ENCODE measurements around the gene MCCD1. TPM values are rescaled to one million over a fixed set of nuclear protein-coding genes. Genes with fewer than 3 reads are reported as not detected.

The MCCD1 gene
- total RNA-seq, 6 experiments from 2014 or later: not detected

DNA sequence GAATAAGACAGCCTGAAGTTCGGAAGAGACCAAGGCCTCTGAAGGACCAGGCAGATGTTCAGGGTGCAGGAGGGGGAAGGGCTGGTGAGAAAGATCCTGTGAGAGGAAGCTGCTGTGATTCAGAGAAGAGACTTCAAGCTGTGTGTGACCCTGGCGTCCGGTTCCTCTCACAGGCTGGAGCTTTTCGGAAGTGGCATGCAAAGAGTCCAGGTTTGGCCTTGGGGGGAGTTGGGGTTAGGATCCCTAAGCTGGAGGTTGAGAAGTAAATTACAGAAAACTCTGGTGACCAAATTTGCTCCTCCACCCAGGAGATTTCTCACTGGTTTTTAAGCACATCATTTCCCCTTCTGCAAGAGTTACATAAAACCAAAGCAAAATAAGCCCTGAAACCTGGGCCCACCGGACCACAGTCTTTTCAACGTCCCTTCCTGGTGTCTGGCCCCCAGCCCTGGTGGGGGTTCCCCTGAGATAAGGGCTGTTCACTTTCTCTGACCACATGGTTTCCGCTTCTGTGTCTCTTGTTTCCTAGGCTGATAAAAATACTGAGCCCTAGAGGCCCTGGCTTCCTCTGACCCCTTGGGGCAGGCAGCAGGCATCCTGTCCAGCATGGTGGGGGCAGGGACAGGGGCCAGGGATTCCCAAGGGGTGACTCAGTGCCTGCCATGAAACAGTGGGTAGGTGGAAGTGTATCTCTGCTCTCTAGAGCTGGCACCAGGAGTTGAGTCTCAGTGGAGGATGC lies 31.4 kb downstream of the MCCD1 start:
- 51% methylated on average over 7 of the region's 7 CpGs for WGBS (ENCODE audit: insufficient coverage, low coverage, low lambda C conversion rate, missing lambda C conversion rate)
- Histone ChIP-seq H3K36me3 (peaks cover 0 to 31% (median 5%) of the 10 kb centered on the region in 4 donors), H3K27me3 (no peaks in the 10 kb centered on the region), H3K27ac (peak overlapping the region; percentile 15 to 53 (median 49)), H3K4me1 (no peaks in the 10 kb centered on the region), H3K4me3 (no peak overlapping the region), H3K9me3 (no peaks in the 10 kb centered on the region)
- no peak for TF ChIP-seq POLR2A (IDR thresholded peaks at IDR 0.05)
- TF ChIP-seq, protein P1, sequence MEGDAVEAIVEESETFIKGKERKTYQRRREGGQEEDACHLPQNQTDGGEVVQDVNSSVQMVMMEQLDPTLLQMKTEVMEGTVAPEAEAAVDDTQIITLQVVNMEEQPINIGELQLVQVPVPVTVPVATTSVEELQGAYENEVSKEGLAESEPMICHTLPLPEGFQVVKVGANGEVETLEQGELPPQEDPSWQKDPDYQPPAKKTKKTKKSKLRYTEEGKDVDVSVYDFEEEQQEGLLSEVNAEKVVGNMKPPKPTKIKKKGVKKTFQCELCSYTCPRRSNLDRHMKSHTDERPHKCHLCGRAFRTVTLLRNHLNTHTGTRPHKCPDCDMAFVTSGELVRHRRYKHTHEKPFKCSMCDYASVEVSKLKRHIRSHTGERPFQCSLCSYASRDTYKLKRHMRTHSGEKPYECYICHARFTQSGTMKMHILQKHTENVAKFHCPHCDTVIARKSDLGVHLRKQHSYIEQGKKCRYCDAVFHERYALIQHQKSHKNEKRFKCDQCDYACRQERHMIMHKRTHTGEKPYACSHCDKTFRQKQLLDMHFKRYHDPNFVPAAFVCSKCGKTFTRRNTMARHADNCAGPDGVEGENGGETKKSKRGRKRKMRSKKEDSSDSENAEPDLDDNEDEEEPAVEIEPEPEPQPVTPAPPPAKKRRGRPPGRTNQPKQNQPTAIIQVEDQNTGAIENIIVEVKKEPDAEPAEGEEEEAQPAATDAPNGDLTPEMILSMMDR (IDR thresholded peaks at IDR 0.05): no peak
- intact Hi-C loops (cut with DNase I): no loop called here
- DNase-seq: peak; percentile 75 to 78 (median 75)
- peak; percentile 74 to 85 (median 78) for ATAC-seq

DNA sequence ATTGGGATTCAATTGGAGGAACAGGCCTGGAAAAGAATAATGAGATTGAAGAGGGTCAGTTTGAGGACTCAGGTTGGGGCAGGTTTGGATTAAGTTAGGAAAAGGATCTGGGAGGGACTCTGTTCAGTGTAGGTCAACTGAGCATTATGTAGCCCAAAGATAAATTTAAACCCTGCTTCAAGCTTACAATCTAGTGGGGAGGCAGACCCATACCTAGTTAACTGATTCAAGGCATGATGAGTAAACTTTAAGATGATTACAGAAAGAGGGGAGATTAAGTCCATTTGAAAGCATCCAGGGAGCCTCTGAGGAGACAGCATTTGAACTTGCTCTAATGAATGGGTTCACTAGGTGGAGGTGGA lies 31.9 kb downstream of the MCCD1 start:
- intact Hi-C loops (cut with DNase I): no loop called here
- no peaks in the 10 kb centered on the region for H3K9me3 ChIP-seq
- H3K4me1 ChIP-seq: no peaks in the 10 kb centered on the region
- TF ChIP-seq, protein P1 (IDR thresholded peaks at IDR 0.05): no peak
- TF ChIP-seq POLR2A (IDR thresholded peaks at IDR 0.05): no peak
- no peaks in the 10 kb centered on the region for H3K27me3 ChIP-seq
- peaks cover 0 to 30% (median 5%) of the 10 kb centered on the region in 4 donors for H3K36me3 ChIP-seq
- ATAC-seq (no peak), DNase-seq (no peak)
- peak overlapping the region; percentile 15 to 53 (median 37) for H3K27ac ChIP-seq
- no peak overlapping the region for H3K4me3 ChIP-seq

DNA sequence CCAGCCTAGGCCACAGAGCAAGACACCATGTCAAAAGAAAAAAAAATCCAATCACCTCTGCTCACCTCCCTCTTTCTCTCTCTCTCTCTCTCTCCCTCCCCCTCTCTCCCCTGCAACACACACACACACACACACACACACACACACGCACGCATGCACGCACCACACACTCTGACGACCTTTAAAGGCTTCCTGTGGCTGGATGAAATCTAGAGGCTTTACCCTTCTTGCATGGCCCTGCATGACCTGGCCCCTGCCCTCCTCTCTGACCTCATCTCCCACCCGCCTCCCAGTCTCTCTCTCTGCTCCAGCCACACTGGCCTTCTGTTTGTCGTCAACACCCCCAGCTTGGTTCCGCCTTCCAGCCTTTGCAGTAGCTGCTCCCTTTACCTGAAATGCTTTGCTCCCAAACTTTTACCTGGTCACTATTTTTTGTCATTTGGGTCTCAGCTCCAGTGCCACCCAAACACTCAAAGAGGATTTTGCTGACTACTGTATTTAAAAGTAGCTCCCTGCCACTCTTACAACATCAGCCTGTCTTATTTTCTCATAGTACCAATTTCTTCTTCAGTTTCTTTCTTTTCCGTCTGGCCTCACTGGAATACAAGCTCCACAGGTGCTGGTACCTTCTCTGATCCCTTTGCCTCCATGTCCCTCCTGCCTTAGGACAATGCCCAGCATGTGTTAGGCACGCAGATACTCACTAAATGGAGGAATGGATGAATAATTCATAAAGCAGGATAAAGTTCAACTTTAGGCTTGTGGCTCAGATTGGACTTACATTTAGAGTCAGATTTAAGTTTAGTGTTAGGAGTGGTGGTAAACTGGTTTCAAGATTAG lies 39.0 kb downstream of the MCCD1 start:
- ATAC-seq (peak in 3 of 4 donors; percentile 23 to 29 (median 25)), DNase-seq (peak in 1 of 3 donors; percentile 22)
- no peaks in the 10 kb centered on the region for H3K27me3 ChIP-seq
- no peaks in the 10 kb centered on the region for H3K9me3 ChIP-seq
- no peak overlapping the region for H3K27ac ChIP-seq
- no peaks in the 10 kb centered on the region for H3K4me1 ChIP-seq
- intact Hi-C loops (cut with DNase I): no loop called here
- WGBS (ENCODE audit: insufficient coverage, low coverage, low lambda C conversion rate, missing lambda C conversion rate): 39% methylated on average over 9 of the region's 9 CpGs
- no peak overlapping the region for H3K4me3 ChIP-seq
- no peak for TF ChIP-seq POLR2A (IDR thresholded peaks at IDR 0.05)
- TF ChIP-seq, protein P1 (IDR thresholded peaks at IDR 0.05): no peak
- H3K36me3 ChIP-seq: no peaks in the 10 kb centered on the region

DNA sequence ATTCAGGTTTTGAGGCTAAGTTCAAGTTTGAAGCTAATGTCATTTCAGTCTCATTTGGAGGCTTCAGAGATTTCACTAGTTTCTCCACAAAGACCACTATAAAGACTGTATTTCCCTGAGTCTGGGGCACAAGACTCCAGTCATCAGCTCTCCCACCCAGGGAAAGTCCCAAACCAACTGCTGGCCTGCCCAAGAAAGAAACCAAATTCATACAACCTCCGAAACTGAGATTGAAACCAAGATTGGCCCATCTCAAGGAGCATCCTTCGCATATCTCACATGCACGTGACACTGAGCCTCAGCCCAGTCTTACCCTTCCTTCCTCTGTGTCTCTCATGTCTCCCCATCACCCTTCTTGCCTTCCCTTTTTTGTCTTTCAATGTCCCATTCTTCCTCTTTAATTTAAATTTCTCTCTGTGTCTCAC lies 39.8 kb downstream of the MCCD1 start:
- ATAC-seq (peak; percentile 53 to 77 (median 62)), DNase-seq (peak in 1 of 3 donors; percentile 51)
- no peaks in the 10 kb centered on the region for H3K4me1 ChIP-seq
- 64% methylated on average over 3 of the region's 3 CpGs for WGBS (ENCODE audit: insufficient coverage, low coverage, low lambda C conversion rate, missing lambda C conversion rate)
- H3K27ac ChIP-seq: no peak overlapping the region
- intact Hi-C loops (cut with DNase I): no loop called here
- no peaks in the 10 kb centered on the region for H3K9me3 ChIP-seq
- H3K27me3 ChIP-seq: no peaks in the 10 kb centered on the region
- TF ChIP-seq POLR2A (IDR thresholded peaks at IDR 0.05): no peak
- TF ChIP-seq, protein P1 (IDR thresholded peaks at IDR 0.05): no peak
- H3K36me3 ChIP-seq: no peaks in the 10 kb centered on the region
- H3K4me3 ChIP-seq: no peak overlapping the region
